ENCODE data around the gene PPEF1. TPM values are rescaled to one million over a fixed set of nuclear protein-coding genes. Genes with fewer than 3 reads are reported as not detected.

The PPEF1 gene
- total RNA-seq, 1 donor from 2014 or later, result not detected

DNA sequence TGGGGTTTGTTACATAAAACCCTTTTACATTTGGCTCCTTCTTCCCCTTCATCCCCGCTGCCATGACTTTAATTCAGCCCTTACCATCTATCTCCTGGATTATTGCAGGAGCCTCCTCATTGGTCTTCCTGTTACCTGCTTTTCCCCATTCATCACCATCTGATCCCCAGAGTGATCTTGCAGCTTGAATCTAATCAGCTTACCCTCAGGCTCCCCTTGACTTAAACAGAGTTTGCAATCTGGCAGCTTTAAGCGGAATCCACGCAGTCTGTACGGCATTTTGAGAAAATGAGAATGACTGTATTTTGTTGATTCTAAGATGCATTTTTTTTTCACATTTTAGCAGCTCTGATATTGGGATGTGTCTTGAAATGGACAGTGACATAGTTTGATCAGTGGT is 14.9 kb upstream of the PPEF1 start:
- Histone ChIP-seq H3K36me3 (ENCODE audit: insufficient read depth, low read length) (no peaks in the 10 kb centered on the region), H3K9me3 (ENCODE audit: insufficient read depth, low read depth, low read length) (no peaks in the 10 kb centered on the region), H3K9ac (ENCODE audit: low read length) (no peak overlapping the region), H3K27me3 (ENCODE audit: insufficient read depth, low read length) (peaks cover 5% of the 10 kb centered on the region), H4K20me1 (ENCODE audit: insufficient read depth, low read length) (no peaks in the 10 kb centered on the region), H2AFZ (ENCODE audit: low read depth, low read length) (no peak overlapping the region), H3K4me2 (ENCODE audit: low read length) (no peak overlapping the region), H3K4me1 (ENCODE audit: insufficient read depth, low read length) (no peaks in the 10 kb centered on the region), H3K4me3 (ENCODE audit: insufficient read depth, low read depth, low read length) (no peak overlapping the region), H3K27ac (ENCODE audit: low read depth, low read length) (no peak overlapping the region), H3K79me2 (ENCODE audit: insufficient read depth, low read length) (no peaks in the 10 kb centered on the region)
- H3K9me3 Mint-ChIP-seq (ENCODE audit: unreplicated experiment), result peaks cover 3% of the 10 kb centered on the region
- DNase-seq (ENCODE audit: low read depth) (no peak), FAIRE-seq (peak; percentile 60)
- H3K4me3 Mint-ChIP-seq (ENCODE audit: unreplicated experiment), result no peak overlapping the region
- H3K4me1 Mint-ChIP-seq (ENCODE audit: low read depth, unreplicated experiment), result no peaks in the 10 kb centered on the region
- no peaks in the 10 kb centered on the region for H3K27me3 Mint-ChIP-seq (ENCODE audit: low read depth, unreplicated experiment)
- H3K36me3 Mint-ChIP-seq (ENCODE audit: low read depth, unreplicated experiment), result no peaks in the 10 kb centered on the region
- TF ChIP-seq EZH2 (IDR thresholded peaks at IDR 0.05; ENCODE audit: insufficient read depth, low read length), result no peak
- TF ChIP-seq, protein P1, sequence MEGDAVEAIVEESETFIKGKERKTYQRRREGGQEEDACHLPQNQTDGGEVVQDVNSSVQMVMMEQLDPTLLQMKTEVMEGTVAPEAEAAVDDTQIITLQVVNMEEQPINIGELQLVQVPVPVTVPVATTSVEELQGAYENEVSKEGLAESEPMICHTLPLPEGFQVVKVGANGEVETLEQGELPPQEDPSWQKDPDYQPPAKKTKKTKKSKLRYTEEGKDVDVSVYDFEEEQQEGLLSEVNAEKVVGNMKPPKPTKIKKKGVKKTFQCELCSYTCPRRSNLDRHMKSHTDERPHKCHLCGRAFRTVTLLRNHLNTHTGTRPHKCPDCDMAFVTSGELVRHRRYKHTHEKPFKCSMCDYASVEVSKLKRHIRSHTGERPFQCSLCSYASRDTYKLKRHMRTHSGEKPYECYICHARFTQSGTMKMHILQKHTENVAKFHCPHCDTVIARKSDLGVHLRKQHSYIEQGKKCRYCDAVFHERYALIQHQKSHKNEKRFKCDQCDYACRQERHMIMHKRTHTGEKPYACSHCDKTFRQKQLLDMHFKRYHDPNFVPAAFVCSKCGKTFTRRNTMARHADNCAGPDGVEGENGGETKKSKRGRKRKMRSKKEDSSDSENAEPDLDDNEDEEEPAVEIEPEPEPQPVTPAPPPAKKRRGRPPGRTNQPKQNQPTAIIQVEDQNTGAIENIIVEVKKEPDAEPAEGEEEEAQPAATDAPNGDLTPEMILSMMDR (IDR thresholded peaks at IDR 0.05; ENCODE audit: insufficient read depth, low read depth, low read length), result no peak
- no peak overlapping the region for H3K27ac Mint-ChIP-seq (ENCODE audit: unreplicated experiment)

DNA sequence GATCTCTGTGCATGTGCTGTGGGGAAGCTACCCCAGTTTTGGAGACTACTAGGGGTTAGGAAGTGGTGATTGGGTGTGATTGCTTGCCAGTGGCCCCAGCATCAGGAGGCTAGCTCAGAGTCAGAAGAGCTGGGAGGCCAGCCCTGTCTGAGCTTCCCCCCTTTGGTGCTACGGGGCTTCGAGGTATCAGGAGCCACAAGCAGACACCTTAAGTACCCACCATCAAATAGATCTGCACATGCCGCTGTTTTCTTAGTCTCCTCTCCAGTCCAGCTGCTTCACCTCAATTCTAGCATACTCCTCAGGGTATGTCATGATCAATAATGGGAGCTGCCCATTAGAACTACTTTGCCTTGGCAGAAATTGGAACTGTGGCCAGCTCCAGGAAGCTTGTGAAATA is 10.8 kb upstream of the PPEF1 start:
- Histone ChIP-seq H3K27me3 (ENCODE audit: insufficient read depth, low read length) (peaks cover 5% of the 10 kb centered on the region), H3K4me2 (ENCODE audit: low read length) (no peak overlapping the region), H3K79me2 (ENCODE audit: insufficient read depth, low read length) (no peaks in the 10 kb centered on the region), H3K36me3 (ENCODE audit: insufficient read depth, low read length) (no peaks in the 10 kb centered on the region), H4K20me1 (ENCODE audit: insufficient read depth, low read length) (no peaks in the 10 kb centered on the region), H3K4me1 (ENCODE audit: insufficient read depth, low read length) (no peaks in the 10 kb centered on the region), H3K27ac (ENCODE audit: low read depth, low read length) (no peak overlapping the region), H3K4me3 (ENCODE audit: insufficient read depth, low read depth, low read length) (no peak overlapping the region), H3K9me3 (ENCODE audit: insufficient read depth, low read depth, low read length) (no peaks in the 10 kb centered on the region), H3K9ac (ENCODE audit: low read length) (no peak overlapping the region), H2AFZ (ENCODE audit: low read depth, low read length) (no peak overlapping the region)
- H3K27ac Mint-ChIP-seq (ENCODE audit: unreplicated experiment), result no peak overlapping the region
- TF ChIP-seq, protein P1 (IDR thresholded peaks at IDR 0.05; ENCODE audit: insufficient read depth, low read depth, low read length), result no peak
- TF ChIP-seq EZH2 (IDR thresholded peaks at IDR 0.05; ENCODE audit: insufficient read depth, low read length), result no peak
- no peaks in the 10 kb centered on the region for H3K9me3 Mint-ChIP-seq (ENCODE audit: unreplicated experiment)
- DNase-seq (ENCODE audit: low read depth) (no peak), FAIRE-seq (no peak)
- H3K36me3 Mint-ChIP-seq (ENCODE audit: low read depth, unreplicated experiment), result no peaks in the 10 kb centered on the region
- no peaks in the 10 kb centered on the region for H3K4me1 Mint-ChIP-seq (ENCODE audit: low read depth, unreplicated experiment)
- H3K27me3 Mint-ChIP-seq (ENCODE audit: low read depth, unreplicated experiment), result no peaks in the 10 kb centered on the region
- no peak overlapping the region for H3K4me3 Mint-ChIP-seq (ENCODE audit: unreplicated experiment)

DNA sequence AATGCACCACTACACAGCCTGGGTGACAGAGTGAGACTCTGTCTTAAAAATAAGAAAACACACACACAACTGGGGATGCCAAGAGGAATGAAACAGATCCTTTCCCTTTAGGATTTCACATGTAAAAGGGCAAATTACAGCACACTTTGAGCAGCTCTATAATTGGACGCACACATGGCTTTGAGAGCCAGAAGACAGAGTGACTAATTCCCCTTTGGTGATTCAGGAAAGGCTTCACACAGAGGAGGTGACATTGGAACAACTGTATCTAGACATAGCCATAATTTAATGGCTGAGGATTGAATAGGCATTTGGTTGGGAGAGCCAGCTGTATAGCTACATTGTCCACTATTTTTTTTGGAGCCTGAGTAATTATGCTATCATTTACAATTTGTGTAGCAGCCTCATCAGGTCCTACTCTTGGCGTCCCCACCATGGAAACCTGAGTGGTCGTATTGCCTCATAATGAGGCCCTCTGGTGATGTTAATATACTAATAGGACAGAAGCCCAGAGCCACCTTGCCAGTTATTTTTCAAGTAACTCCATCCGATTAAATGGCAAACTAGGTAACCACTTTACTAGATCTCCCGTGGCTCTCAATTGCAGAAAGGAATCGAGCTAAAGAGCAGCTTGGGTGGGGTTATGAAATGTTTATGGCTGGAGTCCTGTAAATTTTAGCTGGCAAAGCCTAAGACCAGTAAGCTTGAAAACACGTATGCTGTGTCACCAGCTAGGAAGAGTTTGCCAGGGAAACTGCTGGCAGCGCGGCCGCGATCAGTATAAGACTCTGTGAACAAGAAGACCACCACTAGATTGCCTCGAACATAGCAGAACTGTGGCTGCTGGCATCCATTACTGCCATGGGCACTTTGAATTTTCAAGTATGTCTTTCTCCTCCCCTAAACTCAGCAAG is 8.5 kb upstream of the PPEF1 start:
- Histone ChIP-seq H3K9ac (ENCODE audit: low read length) (no peak overlapping the region), H3K9me3 (ENCODE audit: insufficient read depth, low read depth, low read length) (no peaks in the 10 kb centered on the region), H2AFZ (ENCODE audit: low read depth, low read length) (no peak overlapping the region), H3K4me1 (ENCODE audit: insufficient read depth, low read length) (peaks cover 3% of the 10 kb centered on the region), H3K79me2 (ENCODE audit: insufficient read depth, low read length) (no peaks in the 10 kb centered on the region), H3K4me2 (ENCODE audit: low read length) (no peak overlapping the region), H3K36me3 (ENCODE audit: insufficient read depth, low read length) (no peaks in the 10 kb centered on the region), H4K20me1 (ENCODE audit: insufficient read depth, low read length) (no peaks in the 10 kb centered on the region), H3K27me3 (ENCODE audit: insufficient read depth, low read length) (no peaks in the 10 kb centered on the region), H3K27ac (ENCODE audit: low read depth, low read length) (no peak overlapping the region), H3K4me3 (ENCODE audit: insufficient read depth, low read depth, low read length) (no peak overlapping the region)
- DNase-seq (ENCODE audit: low read depth), result no peak
- no peaks in the 10 kb centered on the region for H3K36me3 Mint-ChIP-seq (ENCODE audit: low read depth, unreplicated experiment)
- FAIRE-seq, result no peak
- no peak for TF ChIP-seq EZH2 (IDR thresholded peaks at IDR 0.05; ENCODE audit: insufficient read depth, low read length)
- TF ChIP-seq, protein P1 (IDR thresholded peaks at IDR 0.05; ENCODE audit: insufficient read depth, low read depth, low read length), result no peak
- H3K9me3 Mint-ChIP-seq (ENCODE audit: unreplicated experiment), result no peaks in the 10 kb centered on the region
- H3K27me3 Mint-ChIP-seq (ENCODE audit: low read depth, unreplicated experiment), result no peaks in the 10 kb centered on the region
- H3K4me1 Mint-ChIP-seq (ENCODE audit: low read depth, unreplicated experiment), result peaks cover 1% of the 10 kb centered on the region
- no peak overlapping the region for H3K27ac Mint-ChIP-seq (ENCODE audit: unreplicated experiment)
- no peak overlapping the region for H3K4me3 Mint-ChIP-seq (ENCODE audit: unreplicated experiment)
